Left hindlimb (tissue), 1 donor: ENCODE results near the gene KRT32.

Experiments used
- DNase-seq: peaks from one replicate; pipeline ENCODE4 v3.0.0-alpha.2; 2018

The KRT32 gene

DNA sequence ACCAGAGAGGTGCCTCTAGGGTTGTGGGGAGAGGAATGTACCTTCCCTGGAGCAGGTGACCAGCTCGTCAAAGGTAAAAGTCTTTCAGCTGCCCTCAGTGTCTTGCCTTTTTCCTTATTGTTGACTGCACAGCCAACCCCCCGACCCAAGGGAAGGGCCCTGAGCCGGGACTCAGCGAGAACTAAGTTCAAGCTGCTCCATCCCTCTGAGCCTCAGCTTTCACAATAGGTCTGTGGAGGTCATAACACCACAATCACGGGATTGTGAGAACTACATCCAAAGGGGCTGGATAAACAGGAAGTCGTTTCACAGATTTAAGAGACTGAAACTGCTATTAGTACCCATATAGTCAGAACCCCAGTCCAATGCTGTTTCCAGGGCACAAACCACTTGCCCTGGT lies 25.2 kb upstream of the KRT32 start:
- no peak for DNase-seq

DNA sequence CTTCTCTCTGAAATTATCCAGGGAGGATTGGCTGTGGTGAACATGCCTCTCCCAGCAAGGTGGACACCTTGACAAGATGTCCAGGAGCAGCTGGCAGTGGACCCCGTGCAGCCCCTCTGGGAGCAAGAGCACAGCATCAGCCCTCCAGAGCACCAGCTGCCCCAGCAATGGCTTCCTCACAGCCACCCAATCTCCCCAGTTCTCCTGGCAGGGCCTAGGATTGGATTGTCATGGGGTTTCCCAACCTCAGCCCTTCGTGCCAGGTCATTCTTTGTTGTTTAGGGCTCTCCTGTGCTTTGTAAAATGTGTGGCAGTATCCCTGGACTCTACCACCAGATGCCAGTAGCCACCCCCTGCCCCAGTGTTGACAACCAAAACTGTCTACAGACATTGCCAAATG lies 24.3 kb upstream of the KRT32 start:
- no peak for DNase-seq

DNA sequence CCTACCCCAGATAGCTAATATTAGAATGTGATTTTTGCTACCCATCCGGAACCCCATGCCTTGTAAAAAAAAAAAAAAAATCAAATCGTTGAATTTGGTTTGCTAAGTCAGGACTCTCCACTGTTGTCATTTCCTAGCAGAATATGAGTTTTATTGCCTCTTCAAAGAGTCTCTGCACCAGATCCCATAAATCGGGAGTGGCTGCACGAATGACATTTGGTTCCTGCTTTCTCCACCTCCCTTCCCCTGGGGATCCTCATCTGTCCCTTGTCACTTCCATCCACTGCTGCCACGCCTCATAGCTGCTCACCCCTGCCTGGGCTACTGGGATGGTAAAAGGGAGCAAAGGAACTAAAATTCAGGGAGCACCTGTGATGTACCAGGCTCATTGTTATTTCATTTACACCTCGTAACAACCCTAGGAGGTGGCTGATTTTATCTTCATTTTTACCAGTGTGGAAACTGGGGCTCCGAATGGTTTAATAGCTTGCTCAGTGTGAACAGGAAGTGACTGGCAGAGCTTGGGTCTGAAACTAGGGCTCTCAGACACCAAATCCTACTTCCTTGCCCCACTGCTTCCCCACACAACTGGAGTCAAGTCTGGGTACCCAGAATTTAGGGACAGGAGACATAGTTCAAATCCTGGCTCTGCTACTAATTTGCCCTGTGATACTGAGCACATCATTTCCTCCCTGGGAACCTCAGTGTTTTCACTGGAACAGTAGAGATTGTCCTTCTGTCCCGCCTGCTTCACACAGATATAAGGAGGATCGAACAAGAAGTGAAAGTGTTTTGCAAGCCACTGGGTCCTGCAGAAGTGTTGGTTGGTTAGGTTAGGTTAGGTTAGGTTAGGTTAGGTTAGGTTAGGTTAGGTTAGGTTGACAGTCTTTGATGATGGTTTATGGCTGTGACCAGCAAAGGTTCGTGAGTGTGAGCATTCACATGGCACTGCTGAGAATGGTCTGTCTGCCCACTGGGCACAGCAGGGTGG lies 23.1 kb upstream of the KRT32 start:
- no peak for DNase-seq

DNA sequence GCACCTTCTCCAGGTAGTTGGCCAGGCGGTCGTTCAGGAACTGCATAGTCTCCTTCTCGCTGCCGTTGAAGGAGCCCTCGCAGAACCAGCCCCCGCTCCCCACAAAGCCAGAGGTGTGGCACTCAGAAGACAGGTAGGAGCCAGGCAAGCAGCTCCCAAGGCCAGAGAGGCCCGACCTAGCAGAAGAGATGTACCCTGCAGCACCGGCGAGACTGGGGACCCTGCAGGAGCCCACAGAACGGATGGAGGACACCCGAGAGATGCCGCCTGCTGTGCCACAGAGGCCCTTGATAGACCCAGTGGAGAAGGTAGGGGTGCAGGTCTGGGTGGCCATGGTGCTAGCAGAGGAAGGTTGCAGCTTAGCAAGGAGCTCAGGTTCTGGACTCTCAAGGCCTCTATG lies 22.3 kb upstream of the KRT32 start, which contains the start of gene KRT36:
Gene KRT36, minus strand, starts transcription at position 380 of the 400 bp plus-strand sequence. Its CDS starts 46 bp downstream, at position 334.
- no peak for DNase-seq

DNA sequence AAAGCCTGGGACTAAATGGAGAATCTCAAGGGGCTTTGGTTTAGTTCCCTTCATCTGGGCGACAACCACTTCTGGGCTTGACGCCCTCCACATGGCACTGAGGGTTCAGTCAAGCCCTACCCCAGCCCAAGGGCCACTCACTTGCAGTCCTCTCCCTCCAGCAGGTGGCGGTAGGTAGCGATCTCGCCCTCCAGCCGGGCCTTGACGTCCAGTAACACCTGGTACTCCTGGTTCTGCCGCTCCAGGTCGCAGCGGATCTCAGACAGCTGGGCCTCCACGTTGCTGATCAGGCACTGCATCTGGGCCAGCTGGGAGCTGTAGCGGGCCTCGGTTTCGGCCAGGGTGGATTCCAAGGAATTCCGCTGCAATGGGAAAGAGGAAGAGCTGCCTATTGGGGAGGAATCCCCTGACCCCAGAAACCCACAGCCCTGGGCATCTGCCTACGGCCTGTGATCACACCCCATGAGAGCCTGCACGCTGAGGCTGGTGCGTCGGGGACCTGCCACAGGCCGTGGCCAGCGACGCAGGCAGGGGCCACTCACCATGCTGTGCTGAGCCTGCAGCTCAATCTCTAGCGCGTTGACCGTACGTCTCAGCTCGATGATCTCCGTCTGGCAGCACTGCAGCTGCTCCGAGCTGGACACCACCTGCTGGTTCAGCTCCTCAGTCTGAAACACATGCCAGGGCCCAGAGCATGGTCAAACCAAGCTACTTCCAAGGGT lies 19.8 kb upstream of the KRT32 start:
- DNase-seq: peak; percentile 28

DNA sequence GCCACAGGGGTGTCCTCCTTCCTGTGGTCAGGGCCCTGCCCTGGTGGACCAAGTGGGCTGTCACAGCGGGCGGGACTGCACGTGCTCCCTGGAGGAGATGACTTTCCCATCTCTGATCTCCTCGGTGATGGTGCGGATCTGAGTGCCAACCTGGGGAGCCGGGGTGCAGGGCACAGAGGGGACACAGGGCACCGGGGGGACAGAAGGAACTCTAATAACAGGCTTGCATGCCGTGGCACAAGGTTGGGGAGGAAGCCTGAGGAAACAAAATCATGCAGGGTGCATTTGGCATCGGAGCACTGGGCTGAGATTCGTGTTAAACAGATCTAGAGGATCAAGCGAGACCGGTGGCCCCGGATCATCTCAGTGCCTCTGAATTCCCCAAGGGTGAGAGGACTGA lies 19.1 kb upstream of the KRT32 start:
- DNase-seq: no peak

DNA sequence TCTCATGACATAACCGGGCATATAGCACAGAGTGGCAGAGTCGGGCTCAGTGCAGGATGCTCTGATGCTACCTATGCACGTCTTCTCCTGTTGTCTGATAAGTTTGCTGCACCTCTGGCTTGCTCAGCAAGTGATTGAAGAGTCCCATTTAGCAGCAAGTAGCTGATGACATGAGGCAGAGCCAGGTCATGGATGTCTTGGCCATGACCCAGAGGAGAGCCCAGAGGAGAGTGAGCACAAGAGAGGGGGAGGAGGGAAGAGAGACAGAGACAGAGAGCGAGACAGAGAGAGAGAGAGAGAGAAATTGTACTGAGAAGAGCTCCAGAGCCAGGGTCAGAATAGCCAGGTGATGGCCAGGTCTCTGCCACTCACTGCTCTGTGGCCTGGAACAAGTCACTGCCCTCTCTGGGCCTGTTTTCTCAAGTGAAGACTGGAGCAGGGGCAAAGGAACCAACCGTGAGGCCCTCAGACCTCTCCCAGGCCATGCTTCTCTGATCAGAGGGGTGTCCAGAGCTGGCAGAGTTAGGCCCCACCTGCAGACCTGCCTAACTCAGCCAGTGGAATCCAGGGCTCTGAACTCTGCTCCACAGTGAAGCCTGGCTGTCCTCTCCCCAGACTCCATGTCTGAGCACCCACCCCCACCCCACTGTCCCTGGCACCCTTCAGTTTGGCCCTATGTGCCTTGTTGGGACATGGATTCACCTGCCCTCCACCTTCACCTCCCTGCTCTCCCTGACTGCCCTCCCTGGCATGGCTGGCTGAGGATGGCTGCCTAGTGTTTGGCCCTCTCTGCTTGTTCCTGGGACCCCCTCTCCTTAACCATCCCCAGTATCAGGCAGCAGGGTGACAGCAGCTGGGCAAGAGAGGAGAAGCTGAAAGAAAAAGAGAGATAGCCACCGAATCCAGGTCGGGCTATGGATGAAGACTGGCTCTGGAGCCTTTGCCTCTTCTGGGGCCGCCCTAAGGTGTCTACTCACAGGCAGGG lies 18.0 kb upstream of the KRT32 start:
- no peak for DNase-seq

DNA sequence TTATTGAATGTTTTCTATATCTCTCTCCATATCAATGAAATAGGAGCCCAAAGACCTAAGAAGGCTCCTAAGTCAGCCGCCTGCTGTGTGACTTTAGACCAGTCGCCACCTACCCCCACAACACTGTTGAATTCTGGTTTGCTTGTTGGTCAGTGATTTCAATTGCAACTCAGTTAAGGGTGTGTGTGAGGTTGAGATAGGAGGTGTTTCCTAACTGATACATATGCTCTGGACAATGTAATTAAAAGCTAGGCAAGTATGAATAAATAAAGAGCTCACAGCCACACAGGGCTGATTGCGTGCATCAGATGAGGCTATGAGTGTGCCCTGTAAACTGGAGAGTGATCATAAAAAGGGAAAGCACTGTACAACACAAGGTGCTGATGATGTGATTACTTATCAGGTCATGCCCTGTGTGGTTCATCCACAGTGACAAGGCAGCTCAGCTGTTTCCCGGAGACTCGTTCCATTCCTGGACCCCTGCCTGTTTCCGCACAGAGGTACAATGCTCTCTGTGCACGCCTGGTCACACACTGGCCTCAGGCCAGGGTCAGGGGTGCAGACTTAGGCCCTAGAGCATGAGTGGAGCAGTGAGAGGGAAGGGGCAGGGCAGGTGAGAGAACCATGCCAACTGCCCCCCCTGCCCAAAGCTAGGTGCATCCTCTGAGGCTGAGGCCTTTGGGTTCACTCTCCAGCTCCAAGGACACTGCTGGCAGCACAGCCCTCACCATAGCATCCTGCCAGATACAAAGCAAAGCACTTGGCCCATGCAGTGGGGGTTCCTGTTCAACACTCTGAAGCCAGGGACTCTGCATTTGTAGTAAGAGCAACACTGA lies 17.0 kb upstream of the KRT32 start:
- no peak for DNase-seq

DNA sequence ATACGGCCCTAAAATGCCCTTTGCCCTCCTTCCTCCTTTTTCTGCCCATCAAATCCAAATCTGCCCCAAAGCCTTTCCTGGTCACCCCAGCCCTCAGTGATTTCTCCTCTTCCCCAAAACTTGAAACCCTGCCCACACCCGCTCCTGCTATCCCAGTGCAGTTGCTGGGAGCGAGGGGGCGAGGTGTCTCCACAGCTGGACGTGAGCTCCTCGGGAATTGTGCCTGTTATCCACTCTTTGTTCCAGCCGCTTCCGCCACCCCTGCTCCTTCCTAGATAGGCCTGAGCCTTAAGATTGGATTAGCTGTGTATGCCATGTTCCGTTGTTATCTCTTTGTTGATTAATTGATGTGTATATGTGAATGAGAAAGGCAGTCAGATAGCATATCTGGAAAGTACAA lies 16.3 kb upstream of the KRT32 start:
- DNase-seq: no peak

DNA sequence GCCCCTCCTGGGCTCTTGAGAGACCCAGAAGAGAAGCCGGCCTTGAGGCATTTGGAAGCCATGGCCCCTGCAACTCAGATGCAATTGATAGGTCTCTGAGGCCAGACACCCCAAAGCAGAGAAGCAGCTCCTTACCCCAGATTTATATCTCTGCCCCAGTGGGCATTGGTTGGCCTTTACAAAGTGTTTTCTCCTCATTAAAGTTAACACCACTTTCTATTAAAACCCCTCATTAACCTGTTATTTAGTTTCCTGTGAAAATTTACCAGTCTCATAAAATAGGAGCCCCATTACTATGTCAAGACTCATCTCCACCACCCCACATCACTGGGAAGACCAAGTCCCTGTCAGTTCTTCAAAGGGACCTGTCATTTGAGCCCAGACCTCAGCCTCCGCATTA lies 13.8 kb upstream of the KRT32 start, which contains the start of gene KRT35:
Gene KRT35, minus strand, starts transcription at position 116 of the 400 bp plus-strand sequence. Its CDS starts 54 bp downstream, at position 62.
- DNase-seq: peak; percentile 3

DNA sequence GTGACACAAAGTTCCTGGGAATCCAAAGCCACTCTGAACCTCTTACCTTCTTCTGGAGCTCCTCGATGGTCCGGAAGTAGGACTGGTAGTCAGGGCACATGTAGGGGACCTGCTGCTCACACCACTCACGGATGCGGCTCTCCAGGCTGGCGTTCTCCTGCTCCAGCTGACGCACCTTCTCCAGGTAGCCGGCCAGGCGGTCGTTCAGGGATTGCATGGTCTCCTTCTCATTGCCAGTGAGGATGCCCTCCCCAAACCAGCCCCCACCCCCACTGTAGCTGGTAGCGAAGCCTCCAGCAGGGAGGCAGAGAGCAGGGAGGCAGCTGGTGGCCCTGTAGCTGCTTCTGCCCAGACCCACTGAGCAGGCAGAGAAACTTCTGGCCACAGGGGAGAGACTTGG lies 13.4 kb upstream of the KRT32 start:
- peak; percentile 8 for DNase-seq

DNA sequence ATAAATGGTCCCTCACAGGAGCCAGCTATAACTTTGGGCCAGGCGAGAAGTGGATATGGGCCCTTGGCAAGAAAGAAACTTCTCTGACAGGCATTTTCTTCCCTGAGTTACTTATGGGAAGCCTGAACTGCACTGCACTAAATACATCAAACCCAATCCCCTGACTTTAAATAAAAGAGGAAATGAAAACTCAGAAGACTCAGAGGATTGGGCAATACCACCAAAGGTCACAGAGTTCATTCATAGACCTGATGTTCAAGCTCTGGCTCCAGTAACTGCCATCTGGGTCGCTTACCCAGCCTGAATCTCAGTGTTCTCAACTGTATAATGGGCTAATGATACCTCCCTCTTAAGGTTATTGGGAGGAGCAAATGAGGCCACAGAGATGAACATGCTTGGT lies 12.9 kb upstream of the KRT32 start:
- DNase-seq: no peak

DNA sequence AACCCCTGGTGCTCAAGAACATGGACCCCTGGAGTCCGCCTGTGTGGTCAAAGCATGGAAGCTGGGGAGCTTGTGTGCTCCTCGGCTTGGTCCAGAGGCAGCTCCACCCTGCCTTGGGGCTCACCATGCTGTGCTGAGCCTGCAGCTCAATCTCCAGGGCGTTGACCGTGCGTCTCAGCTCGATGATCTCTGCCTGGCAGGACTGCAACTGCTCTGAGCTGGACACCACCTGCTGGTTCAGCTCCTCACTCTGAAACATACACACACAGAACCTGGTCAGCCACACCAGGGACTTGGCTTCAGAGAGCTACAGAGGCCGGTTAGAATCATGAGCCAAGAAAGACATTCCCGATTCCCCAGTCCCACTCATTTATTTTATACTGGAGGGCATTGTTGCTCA lies 11.1 kb upstream of the KRT32 start:
- peak; percentile 17 for DNase-seq

DNA sequence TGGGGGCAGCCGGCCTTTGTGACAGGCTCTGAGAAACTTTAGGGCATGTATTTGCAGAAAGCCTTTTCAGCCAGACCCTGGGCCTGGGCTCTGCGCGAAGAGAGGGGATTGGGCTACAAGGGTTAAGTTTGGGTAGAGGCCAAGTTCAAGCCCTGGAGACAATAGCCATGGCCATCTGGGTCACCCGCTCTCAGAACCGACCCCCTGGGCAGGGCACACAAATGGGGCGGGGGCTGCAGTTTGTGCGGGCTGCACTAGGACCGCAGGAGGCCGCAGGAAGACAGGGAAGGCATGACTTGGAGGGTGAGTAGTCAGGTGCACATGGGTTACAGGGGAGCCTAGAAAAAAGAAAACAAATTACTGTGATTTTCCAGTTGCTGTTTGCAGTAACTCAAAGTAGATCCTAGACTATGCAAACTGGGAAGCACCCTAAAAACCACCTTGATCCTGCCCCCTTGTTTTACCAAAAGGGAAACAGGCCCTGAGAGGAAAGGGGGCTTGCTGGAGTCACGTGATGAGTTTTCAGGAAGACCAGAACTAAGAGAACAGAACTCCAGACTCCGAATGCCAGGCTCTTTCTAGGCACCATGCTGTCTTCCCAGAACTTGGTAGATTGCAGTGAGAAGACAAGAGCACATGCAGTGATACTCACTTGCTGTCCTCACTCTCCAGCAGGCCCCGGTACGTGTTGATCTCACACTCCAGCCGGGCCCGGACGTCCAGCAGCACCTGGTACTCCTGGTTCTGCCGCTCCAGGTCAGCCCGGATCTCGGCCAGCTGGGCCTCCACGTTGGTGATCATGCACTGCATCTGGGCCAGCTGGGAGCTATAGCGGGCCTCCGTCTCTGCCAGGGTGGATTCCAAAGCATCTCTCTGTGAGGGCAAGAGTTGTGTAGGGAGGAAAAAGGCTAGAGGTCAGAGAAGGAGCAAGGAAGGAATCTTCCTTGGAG lies 10.0 kb upstream of the KRT32 start:
- peak; percentile 4 for DNase-seq

DNA sequence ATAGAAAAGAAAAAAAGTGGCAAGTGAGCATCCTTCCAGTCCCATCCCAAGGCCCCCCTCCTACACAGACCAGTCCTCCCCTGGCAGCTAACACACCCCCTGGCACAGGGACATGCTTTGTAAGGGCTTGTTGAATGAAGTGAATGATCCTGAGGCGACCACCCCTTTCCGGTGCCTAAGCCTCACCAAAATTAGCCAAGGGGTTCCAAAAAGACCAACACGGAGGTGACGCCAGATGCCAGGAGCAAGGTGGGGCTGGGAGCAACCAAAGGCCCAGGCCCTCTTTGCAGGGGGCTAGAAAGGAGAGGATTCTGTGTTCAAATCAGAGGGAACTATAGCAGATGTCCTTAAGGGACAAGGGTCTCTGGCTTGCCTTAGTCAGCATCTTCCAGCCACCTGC lies 8.2 kb upstream of the KRT32 start:
- no peak for DNase-seq

DNA sequence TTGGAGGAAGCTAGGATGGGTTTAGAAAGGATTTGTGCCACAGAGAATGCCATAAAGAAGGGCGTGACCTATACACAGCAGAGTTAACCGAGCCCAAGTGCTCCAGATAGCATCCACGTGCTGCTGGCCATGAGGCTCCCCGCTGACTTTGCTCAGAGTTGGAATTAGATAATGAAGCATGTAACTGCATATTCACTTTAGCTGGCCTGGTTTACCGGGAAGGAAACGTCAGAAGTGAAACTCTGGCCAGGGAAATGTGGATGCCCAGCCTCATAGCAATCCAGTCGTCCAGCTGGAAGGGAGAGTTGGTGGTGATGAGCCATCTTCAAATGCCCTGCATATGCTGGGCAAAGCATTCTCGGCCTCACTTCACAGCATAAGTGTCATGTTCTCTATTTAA lies 7.7 kb upstream of the KRT32 start:
- no peak for DNase-seq

DNA sequence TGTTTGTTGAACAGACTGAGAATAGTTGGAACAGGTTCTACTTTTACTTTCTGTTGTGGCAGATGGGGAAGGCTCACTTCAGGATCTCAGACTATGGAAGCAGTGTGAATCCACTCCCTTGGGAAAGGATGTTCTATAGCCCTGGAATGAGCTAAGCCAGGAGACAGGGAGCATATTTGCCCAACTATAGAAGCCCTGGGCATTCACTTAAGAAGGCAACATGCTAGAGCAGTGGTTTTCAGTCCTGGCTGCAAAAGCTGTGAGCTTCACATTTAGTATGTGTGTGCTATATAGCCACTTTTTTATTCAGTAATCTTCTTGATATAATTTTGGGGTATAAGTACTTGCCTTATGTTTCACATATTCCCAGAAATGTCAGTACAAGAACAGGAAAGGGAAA lies 1.2 kb upstream of the KRT32 start:
- no peak for DNase-seq

DNA sequence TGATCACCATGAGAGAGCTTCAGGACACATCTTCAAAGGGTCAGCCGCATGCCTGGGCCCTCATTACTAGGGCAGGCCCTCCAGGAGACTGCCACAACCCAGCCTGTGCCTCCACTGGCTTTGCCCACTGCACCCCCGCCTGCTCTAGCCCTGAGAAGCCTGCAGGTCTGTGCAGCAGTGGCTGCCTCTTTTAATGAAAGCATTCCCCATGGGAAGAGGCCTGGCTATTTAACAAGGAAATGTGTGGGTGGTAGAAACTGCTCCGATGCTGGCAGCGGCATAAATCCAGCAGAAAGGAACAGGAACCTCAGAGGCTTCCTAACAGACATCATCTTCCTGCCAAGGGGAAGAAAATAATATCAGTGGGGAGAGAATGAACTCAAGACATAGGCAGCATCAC lies 375 bp upstream of the KRT32 start:
- DNase-seq: no peak

DNA sequence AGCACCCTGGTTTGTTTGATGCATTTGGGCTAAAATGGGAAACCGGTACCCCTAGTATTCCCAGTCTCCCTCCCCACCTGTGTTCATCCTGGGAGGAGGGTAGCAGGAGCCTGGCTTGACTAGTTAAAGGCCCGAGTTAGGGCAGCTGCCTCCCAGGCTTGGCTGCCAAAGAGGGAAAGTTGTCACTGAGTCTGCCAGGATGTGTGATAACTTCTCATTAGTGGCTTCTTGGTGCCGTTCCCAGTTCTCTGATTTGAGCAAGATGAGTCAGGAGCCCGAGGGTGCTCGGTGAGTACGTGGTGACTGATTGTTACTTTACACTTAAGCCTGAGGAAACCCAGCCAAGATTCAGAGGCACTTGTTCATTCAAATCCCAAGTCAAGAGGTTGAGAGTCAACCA lies 2.5 kb downstream of the KRT32 start:
- no peak for DNase-seq

DNA sequence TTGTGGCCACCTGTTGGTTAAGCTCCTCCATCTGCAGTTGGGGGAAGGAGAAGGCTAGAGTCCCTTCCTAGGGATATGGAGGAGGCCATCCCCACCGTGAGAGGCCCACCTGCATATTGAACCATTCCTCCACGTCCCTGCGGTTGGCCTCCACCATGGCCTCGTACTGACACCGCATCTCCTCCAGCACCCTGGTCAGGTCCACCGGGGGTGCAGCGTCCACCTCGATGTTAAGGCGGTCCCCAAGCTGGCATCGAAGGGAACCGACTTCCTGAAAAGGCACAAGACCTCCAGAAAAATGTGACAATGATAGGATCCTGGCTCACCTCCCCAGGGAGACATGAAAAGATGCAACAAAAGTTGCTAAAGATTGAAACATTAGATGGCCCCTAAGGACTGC lies 3.0 kb downstream of the KRT32 start:
- no peak for DNase-seq

DNA sequence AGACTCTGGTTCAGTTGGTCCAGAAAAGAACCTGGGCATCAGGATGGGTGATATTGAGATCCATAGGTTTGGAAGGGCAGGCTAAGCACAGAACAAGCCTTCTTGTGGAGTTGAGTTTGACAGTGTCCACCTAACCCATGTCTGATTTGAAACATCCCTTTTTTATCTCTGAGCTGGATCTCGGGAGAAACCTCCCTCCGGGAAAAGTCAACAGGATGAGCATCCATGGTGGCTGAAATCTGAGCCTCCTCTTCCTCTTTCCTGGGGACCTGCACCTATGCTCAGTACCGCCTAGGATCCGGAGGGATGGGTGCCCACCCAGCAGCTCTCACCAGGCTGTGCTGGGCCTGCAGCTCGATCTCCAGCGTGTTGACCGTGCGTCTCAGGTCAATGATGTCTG lies 3.4 kb downstream of the KRT32 start:
- DNase-seq: no peak
